HEK293 (cell line): Measurements from ENCODE around the gene SLC9A9.

Experiments used
- KLF1 ChIP-seq: fragments of 450-650 bp; formaldehyde crosslinking; IDR thresholded peaks from 2 replicates; pipeline ENCODE4 v1.5.1; 2016; ENCODE audit warnings: missing biosample characterization, missing genetic modification characterization
- ZNF510 ChIP-seq: fragments of 450-650 bp; formaldehyde crosslinking; IDR thresholded peaks from 2 replicates; pipeline ENCODE4 v1.5.1; 2018; ENCODE audit warnings: mild to moderate bottlenecking, missing genetic modification characterization, missing biosample characterization; ENCODE audit not compliant: insufficient replicate concordance
- TF ChIP-seq, protein P1 (sequence below): fragments of 450-650 bp; formaldehyde crosslinking; IDR thresholded peaks from 2 replicates; pipeline ENCODE4 v1.5.1; 2016; ENCODE audit warnings: missing biosample characterization, missing genetic modification characterization
- TF ChIP-seq, protein P2 (sequence below): fragments of 450-650 bp; formaldehyde crosslinking; IDR thresholded peaks from 2 replicates; pipeline ENCODE4 v1.5.1; 2016; ENCODE audit warnings: missing biosample characterization, missing genetic modification characterization

DNA sequence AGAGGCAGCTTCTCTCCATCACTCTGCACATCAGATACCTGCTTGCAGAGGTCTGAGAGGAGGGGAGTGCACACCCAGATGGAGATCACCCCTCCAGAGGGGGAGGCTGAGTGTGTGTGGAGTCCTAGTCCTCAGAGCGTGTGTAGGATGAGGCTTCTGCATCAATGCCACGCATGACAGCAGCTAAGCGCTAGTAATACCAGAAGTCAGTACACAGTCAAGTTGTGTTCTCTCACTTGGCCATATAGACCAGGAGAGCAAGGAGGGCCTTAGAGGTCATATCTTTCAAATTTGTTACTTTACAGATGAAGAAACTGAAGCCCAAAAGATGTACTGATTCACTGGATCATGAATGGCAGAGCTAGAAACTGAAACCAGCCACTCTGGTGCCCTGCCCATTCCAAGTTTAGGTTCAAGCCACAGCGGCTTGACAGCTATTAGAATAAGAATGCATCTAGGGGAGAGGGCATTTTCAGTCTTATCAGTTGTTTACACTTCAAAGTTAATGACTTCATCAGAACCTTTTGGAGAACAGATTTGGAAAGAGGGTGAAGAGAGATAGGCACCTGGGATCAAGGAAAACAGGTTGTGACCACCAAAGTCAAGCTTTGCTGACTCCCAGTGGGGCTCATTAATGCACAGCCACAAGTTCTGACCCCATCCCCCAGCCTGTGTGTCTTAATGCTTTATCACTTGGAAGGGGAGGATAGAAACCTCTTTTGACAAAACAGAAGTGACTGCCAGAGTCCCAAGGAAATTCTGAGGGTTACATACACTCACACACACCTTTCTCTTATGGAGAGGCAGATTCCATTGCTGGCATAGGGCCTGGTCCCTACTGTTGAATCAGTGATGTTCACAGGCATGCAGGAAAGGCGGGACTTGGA, 418.4 kb downstream of the SLC9A9 start:
- TF ChIP-seq, protein P1, sequence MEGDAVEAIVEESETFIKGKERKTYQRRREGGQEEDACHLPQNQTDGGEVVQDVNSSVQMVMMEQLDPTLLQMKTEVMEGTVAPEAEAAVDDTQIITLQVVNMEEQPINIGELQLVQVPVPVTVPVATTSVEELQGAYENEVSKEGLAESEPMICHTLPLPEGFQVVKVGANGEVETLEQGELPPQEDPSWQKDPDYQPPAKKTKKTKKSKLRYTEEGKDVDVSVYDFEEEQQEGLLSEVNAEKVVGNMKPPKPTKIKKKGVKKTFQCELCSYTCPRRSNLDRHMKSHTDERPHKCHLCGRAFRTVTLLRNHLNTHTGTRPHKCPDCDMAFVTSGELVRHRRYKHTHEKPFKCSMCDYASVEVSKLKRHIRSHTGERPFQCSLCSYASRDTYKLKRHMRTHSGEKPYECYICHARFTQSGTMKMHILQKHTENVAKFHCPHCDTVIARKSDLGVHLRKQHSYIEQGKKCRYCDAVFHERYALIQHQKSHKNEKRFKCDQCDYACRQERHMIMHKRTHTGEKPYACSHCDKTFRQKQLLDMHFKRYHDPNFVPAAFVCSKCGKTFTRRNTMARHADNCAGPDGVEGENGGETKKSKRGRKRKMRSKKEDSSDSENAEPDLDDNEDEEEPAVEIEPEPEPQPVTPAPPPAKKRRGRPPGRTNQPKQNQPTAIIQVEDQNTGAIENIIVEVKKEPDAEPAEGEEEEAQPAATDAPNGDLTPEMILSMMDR (tag by site-specific recombination), result no peak
- TF ChIP-seq ZNF510 (tag by site-specific recombination), result no peak
- no peak for TF ChIP-seq KLF1
- TF ChIP-seq, protein P2, sequence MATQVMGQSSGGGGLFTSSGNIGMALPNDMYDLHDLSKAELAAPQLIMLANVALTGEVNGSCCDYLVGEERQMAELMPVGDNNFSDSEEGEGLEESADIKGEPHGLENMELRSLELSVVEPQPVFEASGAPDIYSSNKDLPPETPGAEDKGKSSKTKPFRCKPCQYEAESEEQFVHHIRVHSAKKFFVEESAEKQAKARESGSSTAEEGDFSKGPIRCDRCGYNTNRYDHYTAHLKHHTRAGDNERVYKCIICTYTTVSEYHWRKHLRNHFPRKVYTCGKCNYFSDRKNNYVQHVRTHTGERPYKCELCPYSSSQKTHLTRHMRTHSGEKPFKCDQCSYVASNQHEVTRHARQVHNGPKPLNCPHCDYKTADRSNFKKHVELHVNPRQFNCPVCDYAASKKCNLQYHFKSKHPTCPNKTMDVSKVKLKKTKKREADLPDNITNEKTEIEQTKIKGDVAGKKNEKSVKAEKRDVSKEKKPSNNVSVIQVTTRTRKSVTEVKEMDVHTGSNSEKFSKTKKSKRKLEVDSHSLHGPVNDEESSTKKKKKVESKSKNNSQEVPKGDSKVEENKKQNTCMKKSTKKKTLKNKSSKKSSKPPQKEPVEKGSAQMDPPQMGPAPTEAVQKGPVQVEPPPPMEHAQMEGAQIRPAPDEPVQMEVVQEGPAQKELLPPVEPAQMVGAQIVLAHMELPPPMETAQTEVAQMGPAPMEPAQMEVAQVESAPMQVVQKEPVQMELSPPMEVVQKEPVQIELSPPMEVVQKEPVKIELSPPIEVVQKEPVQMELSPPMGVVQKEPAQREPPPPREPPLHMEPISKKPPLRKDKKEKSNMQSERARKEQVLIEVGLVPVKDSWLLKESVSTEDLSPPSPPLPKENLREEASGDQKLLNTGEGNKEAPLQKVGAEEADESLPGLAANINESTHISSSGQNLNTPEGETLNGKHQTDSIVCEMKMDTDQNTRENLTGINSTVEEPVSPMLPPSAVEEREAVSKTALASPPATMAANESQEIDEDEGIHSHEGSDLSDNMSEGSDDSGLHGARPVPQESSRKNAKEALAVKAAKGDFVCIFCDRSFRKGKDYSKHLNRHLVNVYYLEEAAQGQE (tag by site-specific recombination), result no peak
